Prostate gland (tissue), 2 donors: ENCODE measurements around the gene AGPS. TPM values are rescaled to one million over a fixed set of nuclear protein-coding genes. Genes with fewer than 3 reads are reported as not detected.
"Not testable (repeated sequence)": the region's sequence is repeated elsewhere in the genome, so short reads cannot be mapped to it uniquely, and the experiment has no call there.

Experiments used
- DNase-seq: peaks from one replicate; pipeline ENCODE4 v3.0.0-alpha.2; 2019; ENCODE audit warnings: low spot score
- H3K27ac ChIP-seq, 2 donors: fragments of 200-600 bp; sonication (generic); 2 replicates each; pipeline ENCODE4 v1.5.1; 2017 to 2019
- H3K27me3 ChIP-seq: fragments of 200-600 bp; sonication (generic); replicated peaks from 2 replicates; pipeline ENCODE4 v1.5.1; 2019; ENCODE audit not compliant: insufficient read depth
- H3K36me3 ChIP-seq, 2 donors: fragments of 200-600 bp; sonication (generic); 1 replicate in 1 of 2; 2 replicates in 1 of 2; pipeline versions ENCODE4 v1.5.1 to v1.8.1; 2017 to 2019
- H3K4me1 ChIP-seq: fragments of 200-600 bp; sonication (generic); replicated peaks from 2 replicates; pipeline ENCODE4 v1.5.1; 2019
- H3K4me3 ChIP-seq, 2 donors: fragments of 200-600 bp; sonication (generic); 2 replicates each; pipeline ENCODE4 v1.5.1; 2017 to 2019
- H3K9me3 ChIP-seq: fragments of 200-600 bp; sonication (generic); 2 replicates; pipeline ENCODE4 v1.5.1; 2017
- CTCF ChIP-seq, 4 experiments: fragments of 200-600 bp in 2 of 4; fragments of 450-650 bp in 2 of 4; sonication (generic) in 2 of 4; IDR thresholded peaks; 1 replicate in 3 of 4; 2 replicates in 1 of 4; pipeline ENCODE4 v1.5.1; 2016 to 2019; ENCODE audit warnings: antibody characterized with exemption in 4 of 4, mild to moderate bottlenecking in 2 of 4, moderate library complexity in 2 of 4
- POLR2A ChIP-seq: fragments of 450-650 bp; IDR thresholded peaks from one replicate; pipeline ENCODE4 v1.6.1; 2016; ENCODE audit warnings: antibody characterized with exemption, mild to moderate bottlenecking
- POLR2AphosphoS5 ChIP-seq: sonication (generic); formaldehyde crosslinking; IDR thresholded peaks from one replicate; pipeline ENCODE4 v1.6.1; 2017; ENCODE audit warnings: antibody characterized with exemption
- WGBS: methylation state at CpG from one replicate; pipeline ENCODE4 v1.1.5; 2018; 5-methylcytosine and 5-hydroxymethylcytosine counted together
- intact Hi-C: fragments of 100-400 bp; cut with DNase I; formaldehyde crosslinking; loops from one replicate; pipeline ENCODE4 v1.14.2; 2022
- total RNA-seq, 2 donors: library from RNA; depleted of rRNA; stranded (reverse); fragments of >200 nt; gene quantifications; one replicate each; pipeline ENCODE4 v1.1.0, GENCODE V29; 2016

AGPS gene
- total RNA-seq, 2 donors from 2014 or later: 17.2 to 50.3 TPM

- no peaks in the 10 kb centered on the region for H3K4me1 ChIP-seq
- WGBS: 38% methylated on average over 2 of the region's 2 CpGs
- H3K4me3 ChIP-seq: no peak overlapping the region
- no peaks in the 10 kb centered on the region for H3K9me3 ChIP-seq
- no peaks in the 10 kb centered on the region for H3K27me3 ChIP-seq
- no peak overlapping the region for H3K27ac ChIP-seq
- no peaks in the 10 kb centered on the region for H3K36me3 ChIP-seq
- no peak for TF ChIP-seq POLR2AphosphoS5
- TF ChIP-seq POLR2A: no peak
- TF ChIP-seq CTCF (IDR thresholded peaks at IDR 0.05): no peak
- DNase-seq: no peak
- intact Hi-C loops: no loop called here
Observed at GRCh38 chr2:177353187-177353478, 39.4 kb upstream of the AGPS start.

GRCh38 chr2:177354541-177354940 lies 38.0 kb upstream of the AGPS start:
- intact Hi-C loops: not testable (repeated sequence)

GRCh38 chr2:177355874-177356273 lies 36.7 kb upstream of the AGPS start:
- Histone ChIP-seq H3K36me3 (no peaks in the 10 kb centered on the region), H3K27me3 (no peaks in the 10 kb centered on the region), H3K27ac (no peak overlapping the region), H3K4me1 (no peaks in the 10 kb centered on the region), H3K9me3 (no peaks in the 10 kb centered on the region), H3K4me3 (no peak overlapping the region)
- 83% methylated on average over 2 of the region's 2 CpGs for WGBS
- DNase-seq: no peak
- intact Hi-C loops: no loop called here
- no peak for TF ChIP-seq CTCF (IDR thresholded peaks at IDR 0.05)
- no peak for TF ChIP-seq POLR2AphosphoS5
- TF ChIP-seq POLR2A: no peak

More at GRCh38 chr2:177354541-177354940, 38.0 kb upstream of the AGPS start:
- not testable (repeated sequence) for H3K27ac ChIP-seq, H3K27me3 ChIP-seq, H3K9me3 ChIP-seq, H3K4me3 ChIP-seq, DNase-seq, H3K36me3 ChIP-seq, H3K4me1 ChIP-seq
- 58% methylated on average over 3 of the region's 3 CpGs for WGBS

- 47% methylated on average over 3 of the region's 3 CpGs for WGBS
- no peak for TF ChIP-seq CTCF (IDR thresholded peaks at IDR 0.05)
- TF ChIP-seq POLR2A: no peak
- TF ChIP-seq POLR2AphosphoS5: no peak
Observed at GRCh38 chr2:177359836-177360595, 32.6 kb upstream of the AGPS start.

GRCh38 chr2:177362499-177362898 lies 30.1 kb upstream of the AGPS start:
- no peaks in the 10 kb centered on the region for H3K4me1 ChIP-seq
- H3K9me3 ChIP-seq: no peaks in the 10 kb centered on the region
- H3K4me3 ChIP-seq: no peak overlapping the region
- no peak overlapping the region for H3K27ac ChIP-seq
- 83% methylated on average over 3 of the region's 3 CpGs for WGBS
- TF ChIP-seq CTCF (IDR thresholded peaks at IDR 0.05) (no peak), POLR2A (no peak), POLR2AphosphoS5 (no peak)
- no peaks in the 10 kb centered on the region for H3K27me3 ChIP-seq
- no peak for DNase-seq
- intact Hi-C loops: no loop called here
- H3K36me3 ChIP-seq: no peaks in the 10 kb centered on the region

More at GRCh38 chr2:177359836-177360595, 32.6 kb upstream of the AGPS start:
- no peak overlapping the region for H3K4me3 ChIP-seq
- intact Hi-C loops: no loop called here
- no peak for DNase-seq
- H3K36me3 ChIP-seq: no peaks in the 10 kb centered on the region
- no peak overlapping the region for H3K27ac ChIP-seq
- no peaks in the 10 kb centered on the region for H3K4me1 ChIP-seq
- H3K27me3 ChIP-seq: no peaks in the 10 kb centered on the region
- H3K9me3 ChIP-seq: no peaks in the 10 kb centered on the region
